NCI-H128 (cell line): ENCODE data around the gene UCK1.

Source experiments
- DNase-seq: peaks from one replicate; lab custom pipeline; 2025; ENCODE audit not compliant: unreplicated experiment; lab: John Stamatoyannopoulos, UW

The UCK1 gene

DNA sequence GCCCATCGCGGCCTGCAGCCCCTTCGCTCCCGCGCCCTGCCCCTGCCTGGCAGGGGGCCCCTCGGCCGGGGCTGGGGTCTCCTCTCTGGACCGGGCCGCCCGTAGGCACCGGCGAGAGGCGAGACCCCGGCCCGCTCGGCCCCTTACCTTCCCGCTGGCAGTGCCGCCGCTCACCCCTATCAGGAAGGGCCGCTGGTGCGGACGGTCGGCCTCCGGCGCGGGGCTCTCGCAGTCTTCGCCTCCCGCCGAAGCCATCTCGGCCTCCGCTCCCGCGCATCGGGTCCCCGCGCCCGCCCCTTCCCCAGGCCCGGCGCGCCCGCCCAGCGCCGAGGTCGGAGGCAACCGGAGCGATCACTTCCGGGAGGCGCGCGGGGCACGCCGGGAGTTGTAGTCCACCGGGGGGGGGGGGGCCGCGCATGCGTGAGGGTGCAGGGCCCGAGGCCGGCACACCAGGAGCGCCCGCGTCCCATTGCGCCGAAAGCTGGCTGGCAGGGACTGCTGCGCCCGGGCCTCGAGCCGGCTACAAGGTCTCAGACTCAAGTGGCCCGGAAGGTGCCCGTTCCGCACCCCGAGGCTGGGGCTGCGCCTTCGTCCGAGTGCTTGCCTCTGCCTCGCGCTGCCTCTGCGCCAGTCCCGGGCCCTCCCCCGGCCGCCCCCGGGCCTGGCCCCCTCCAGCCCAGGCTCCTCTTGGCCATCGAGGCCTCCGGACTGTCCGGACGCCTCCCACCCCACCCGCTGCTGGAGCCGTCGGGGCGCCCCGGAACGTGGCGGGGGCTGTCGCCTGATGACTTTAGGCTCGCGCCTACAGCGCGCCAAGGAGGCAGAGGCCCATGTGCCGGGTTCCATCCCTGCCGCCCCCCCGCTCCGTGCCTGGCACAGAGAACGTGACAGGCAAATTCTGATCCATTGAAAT, at the start of gene UCK1:
Gene UCK1 (minus strand): TSS at position 344 of the 913 bp plus-strand sequence. CDS start 89 bp downstream, at position 255.
- peak; percentile 52 for DNase-seq

DNA sequence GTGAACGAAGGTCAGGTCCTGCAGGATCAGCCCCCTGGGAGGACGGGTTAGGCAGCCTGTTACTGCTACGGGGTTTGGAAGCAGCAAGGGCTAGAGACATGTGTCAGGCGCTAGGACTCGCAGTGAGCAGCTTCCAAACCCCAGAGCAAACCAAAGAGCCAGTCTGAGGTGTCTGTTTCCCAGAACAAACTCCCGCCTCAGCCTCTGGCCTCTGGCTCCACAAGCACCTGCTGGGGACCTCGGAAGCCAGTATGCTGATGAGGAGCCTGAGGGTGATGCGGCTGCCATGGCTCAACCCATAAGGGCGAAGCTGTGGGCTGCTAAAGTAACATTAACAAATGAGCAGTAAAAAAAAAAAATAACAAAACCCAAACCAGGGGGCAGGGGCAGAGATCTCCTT, 49.3 kb upstream of the UCK1 start:
- no peak for DNase-seq

DNA sequence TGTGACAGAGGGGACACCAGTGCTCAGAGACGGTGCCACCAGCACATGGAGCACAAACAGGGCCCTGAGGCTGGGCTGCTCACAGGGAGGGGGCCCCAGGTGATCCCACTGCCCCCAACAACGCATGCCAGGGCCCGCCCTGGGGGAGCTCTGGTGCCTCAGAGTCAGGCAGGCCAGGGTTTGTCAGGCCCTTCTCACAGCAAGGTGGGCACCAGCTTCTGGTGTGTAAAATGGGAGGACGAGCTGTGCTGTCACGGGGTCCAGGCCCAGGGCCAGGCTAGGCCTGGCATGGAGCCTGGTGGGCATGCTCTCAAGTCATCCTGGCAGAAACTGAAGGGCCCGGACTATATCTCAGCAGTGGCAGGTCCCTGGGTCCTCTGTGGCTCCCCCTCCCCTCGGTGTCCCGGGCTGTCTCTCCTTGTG, 48.7 kb upstream of the UCK1 start:
- DNase-seq = no peak

DNA sequence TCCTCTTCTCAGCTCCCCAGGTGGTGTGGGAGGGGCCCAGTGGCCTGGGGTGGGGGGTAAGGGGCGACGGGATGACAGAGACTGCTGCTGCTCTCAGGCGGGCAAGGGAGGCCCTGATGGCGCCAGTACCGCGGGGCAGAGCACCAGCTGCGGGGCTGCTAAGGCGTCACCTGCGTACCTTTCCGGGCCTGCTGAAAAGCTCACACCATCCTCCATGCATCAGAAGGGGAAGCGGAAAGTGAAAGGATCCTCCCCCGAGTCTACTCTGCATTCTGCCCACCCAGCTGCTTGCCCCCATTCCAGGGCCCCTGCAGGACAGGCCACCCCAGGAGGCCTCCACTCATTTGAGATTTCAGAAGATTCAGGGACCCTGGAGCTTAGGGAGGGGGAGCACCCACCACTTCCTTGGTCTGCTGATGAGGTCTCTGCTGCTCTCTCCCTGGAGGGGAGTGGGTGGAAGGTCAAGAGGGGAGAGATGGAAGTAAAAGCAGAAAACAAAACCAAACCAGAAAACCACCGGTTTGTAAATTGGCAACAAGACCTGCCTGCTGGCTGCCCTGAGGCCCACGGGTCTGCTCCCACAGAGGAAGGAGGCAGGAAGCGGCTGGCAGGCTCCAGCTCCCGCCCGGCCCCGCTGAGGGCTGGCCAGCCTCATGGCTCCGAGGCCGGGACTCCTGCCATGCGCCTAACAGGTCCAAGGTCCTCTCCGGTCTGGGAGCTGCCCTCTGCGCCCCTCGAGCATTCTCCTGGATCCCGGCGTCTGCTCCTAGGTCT, 47.9 kb upstream of the UCK1 start:
- no peak for DNase-seq

DNA sequence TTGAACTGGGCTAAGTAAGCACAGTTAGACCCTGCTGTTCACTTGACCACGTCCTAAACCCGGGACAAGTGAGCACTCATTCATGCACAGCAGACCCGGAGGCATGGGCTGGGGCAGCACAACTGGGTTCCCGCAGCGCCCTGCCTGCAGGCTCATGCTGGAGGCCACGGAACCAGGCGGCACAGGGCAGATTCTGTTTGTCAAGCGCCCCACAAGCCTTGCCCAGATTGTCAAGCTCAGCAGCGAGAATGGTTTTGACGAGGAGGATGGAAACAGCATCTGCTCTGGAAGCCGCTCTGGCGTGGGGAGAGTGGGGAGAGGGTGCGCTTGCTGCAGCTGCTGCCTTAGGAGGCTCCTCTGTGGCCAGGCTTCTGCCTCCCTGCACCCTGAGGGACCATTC, 47.0 kb upstream of the UCK1 start:
- DNase-seq = no peak

DNA sequence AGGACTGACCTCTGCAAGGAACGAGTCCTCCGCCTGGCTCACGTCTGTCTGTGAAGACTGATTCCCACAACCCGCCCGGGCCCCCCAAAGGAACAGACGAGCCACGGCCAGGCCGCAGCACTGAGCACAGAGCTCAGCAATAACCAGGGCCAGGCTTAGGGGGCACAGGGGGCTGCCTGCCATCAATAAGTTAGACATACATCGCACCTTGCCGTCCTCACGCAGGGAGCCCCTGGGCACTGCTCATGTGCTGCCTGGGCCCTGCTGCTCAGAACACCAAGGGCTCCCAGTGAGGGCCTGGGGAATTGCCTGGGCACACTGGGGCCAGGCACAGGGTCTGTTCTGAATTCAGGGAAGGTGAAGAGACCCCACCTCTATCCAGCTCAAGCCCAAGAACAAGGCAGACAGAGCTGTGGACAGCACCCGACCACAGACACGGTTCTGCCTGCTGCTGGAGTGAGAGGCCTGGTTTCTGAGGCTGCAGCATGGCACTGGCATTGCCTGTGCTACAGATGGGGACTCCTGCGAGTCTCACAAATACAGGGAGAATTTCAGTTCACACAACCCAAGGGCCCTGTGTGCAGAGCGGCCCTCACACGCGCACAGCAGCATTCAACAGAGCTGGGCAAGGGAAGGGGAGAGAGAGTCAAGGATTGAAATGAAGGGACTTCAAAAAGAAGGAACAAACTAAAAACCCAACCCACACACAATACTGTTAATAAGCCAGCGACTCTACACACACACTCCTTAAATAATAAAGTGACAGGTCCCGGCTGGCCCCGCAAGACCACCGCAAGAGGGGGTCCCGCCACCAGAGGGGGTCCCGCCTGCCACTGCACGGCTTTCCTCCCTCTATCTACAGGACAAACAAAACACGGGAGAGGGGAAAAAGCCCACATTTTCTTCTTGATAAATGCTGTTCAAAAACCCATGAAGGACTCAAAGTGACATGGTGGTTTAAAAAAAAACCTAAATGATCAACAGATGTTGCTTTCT, 46.2 kb upstream of the UCK1 start:
- DNase-seq = no peak

DNA sequence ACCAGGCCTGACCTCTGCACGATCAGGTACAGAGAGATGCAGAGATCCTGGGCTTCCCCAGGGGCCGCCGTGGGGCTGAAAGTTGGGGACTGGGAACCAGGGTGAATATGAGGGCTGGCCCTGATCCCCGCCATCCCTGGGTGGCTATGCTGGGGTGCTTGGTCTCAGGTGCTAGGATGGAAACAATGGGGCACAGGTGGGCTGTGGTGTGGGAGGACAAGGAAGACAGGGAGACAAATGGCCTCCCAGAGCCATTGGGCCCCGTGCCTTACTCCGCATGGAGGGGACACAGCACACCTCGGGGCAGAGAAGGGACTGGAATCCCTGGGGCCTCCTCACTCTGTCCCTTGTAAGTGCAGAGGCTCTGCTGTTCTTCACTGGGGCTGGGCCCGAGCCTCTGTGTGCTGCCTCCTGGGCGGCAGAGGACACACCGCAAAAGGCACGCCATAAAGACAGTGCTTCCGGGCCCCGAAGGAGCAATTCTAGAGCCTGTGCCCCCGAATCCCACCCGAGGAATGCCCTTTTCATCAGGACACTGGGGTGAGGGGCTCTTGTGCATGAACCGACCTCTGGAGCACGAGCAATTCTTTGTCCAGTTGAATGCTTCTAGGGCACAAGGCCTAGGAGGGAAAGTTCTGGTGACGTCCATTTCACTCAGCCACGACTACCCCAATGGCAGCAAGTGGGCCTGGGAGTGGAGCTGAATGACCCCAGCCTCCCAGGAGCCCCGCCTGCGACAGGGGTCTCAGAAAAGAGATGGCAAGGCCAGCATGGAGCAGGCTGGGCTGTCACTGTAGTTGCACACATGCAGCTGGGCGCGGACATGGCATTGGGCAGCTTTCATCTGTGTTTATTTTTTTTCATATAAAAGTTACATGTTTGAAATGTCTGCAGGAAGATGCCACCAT, 45.1 kb upstream of the UCK1 start:
- DNase-seq = no peak

DNA sequence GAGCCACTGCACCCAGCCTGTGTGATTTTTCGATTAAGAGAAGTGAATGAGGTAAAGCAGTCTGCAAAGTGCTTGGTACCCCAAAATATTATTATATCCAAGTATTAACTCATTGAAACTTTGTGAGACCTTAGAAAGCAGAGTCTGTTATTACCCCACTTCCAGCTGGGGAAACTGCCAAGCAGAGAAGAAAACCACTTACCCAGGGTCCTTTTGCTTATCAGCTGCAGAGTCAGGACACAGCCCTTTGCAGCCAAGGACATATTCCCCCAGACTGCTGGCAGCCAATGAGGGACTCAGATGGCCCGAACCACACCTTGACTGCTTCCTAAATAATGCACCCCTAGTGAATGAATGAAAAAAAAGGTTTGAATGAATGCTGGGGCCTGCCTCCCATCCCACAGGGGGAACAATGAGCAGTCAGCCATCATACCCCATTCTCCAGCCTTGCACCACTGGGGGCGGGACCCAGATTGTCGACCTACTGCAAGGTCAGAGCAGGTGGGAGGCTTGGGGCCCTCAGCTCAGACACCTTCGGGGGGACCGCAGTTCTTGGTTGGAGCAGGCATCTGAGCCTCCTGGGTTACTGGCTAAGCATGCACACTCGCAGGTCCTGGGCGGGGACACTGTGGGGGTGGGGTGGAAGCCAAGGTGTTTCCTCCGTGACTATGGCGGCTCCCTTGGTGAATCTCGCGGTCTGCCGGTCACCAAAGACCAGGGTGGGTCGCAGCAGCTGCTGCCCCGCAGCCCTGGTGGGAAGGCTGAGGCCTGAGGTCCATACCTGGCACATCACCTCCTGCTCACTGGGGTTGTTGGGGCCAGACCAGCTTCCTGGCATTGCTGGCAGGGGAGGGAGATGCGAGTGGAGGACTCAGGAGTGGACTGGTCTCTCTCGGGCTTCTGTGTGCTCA, 43.9 kb upstream of the UCK1 start:
- no peak for DNase-seq

DNA sequence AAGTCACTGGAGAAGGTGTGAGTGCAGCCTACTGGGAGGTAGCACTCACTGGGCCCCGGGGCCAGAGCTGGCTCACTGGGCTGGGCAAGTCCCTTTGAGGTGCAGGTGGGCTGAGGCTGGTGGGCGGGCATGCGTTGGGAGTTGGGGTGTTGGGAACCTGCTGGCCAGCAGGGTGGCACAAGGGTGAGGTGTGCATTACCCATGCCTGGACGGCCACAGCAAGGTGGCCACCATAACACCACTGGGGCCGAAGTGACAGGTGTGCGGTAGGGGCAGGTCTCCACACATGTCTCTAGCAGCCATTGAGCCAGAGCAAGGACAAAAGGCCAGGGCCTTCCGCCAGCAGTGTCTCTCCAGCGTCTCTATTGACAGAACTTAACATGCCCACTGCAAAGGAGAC, 36.8 kb upstream of the UCK1 start:
- no peak for DNase-seq

DNA sequence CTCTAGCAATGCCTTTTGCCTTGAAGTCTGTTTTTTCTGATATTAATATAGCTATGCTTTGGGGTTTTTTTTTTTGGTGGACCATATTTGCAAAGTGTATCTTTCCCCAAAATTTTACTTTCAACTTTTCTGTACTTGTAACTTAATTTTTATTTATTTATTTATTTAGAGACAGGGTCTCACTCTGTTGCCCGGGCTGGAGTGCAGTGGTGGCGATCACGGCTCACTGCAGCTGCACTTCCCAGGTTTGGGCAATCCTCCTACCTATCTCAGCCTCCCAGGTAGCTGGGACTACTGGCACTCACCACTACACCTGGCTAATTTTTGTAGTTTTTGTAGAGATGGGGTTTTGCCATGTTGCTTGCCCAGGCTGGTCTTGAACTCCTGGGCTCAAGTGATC, 35.1 kb upstream of the UCK1 start:
- DNase-seq = no peak

DNA sequence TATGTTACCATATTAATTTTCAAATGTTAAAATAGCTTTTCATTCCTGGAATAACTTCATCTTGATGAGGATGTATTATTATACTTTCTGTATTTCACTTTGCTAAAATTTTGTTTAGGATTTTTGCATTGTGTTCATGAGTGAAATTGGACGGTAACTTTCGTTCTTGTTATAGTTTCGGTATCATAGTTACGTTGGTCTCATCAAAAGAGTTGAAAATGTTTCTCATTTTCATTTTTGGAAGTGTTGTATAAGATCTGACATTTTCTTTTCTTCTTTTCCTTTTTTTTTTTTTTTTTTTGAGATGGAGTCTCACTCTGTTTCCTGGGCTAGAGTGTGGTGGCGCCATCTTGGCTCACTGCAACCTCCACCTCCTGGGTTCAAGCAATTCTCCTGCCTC, 34.3 kb upstream of the UCK1 start:
- DNase-seq = no peak

DNA sequence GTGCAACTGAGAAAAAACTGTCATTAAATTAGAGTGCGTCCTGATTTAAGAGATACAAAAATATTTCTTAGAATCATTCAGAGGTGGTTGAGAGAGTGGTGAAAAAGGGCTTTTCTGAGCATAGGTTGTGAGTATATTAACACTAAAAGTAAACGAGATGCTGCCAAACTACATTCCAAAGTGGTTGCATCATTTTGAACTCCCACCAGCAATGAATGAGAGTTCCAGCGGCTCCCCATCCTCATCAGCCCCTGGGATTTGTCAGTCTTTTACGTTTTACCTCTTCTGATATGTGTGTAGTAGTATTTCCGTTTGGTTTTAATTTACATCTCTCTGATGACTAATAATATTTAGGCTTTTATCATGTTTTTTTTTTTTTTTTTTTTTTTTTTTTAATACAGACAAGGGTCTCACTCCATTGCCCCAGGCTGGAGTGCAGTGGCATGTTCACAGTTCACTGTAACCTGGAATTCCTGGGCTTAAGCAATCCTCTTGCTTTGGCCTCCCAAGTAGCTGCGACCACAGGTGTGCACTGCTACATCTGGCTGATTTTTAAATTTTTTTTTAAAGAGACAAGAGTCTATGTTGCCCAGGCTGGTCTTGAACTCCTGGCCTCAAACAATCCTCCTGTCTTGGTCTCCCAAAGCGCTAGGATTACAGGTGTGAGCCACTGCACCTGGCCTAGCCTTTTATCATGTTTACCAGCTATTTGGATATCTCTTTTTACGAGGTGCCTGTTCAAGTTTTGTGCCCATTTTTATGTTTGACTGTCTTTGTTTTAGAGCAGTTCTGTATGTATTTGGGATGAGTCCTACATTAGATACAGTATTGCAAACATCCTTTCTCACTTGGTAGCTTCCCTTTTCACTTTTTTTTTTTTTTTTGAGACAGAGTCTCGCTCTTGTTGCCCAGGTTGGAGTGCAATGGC, 31.2 kb upstream of the UCK1 start:
- DNase-seq = no peak

DNA sequence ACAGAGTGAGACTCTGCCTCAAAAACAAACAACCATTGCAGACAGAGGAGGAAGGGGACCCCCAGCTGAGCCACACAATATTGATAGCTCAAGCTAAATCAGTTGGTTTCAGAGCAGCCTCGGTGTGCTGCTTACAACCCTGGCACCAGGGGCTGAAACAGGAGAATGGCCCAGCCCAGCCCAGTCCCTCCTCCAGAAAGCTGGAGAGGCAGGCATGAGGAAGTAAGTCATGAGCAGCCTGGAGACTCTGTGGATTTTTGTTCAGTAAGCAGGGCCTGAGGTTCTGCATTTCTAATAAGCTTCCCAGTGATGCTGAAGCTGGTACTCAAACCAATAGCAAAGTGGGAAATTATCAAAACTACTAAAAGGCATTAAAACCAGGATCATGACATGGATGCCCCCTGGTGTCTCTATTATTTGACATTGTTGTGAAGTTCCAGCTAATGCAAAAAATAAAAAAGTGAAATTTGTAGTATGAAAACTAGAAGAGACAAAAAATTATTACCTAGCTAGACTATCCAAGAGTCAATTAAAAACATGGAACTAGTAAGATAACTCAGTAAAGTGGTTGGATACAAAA, 28.4 kb upstream of the UCK1 start:
- no peak for DNase-seq

DNA sequence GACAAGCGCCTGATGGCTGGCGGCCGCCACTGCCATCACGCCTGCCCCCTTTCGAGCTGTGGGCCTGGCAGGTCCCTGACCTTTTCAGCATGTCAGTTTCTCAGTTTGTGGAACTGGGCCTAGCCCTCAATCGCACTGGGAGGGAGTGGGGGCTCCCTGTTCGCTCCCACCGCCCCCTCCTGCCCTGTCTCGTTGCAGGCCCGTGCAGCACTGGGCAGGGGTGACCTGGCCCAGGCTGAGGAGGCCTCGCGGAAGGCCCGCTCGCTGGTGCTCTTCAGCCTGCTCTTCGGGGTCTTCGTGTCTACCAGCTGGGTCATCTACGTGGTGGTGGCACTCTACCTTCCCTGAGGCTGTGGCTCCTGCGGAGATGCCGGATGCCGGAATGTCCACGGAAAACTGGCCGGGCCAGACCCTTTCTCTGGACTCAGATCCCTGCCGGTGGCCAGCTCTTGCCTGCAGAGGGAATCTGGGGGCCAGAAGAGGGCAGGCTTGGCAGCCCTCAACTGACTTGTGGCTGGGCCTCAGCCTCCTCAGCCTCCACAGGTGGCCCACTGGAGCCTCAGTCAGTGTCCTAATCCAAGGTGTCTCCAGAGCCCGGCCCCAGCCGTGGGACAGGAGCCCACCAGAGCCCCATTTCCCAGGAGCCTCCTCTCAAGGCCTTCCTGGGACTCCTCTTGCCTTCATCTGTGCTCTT, 26.9 kb upstream of the UCK1 start:
- no peak for DNase-seq

DNA sequence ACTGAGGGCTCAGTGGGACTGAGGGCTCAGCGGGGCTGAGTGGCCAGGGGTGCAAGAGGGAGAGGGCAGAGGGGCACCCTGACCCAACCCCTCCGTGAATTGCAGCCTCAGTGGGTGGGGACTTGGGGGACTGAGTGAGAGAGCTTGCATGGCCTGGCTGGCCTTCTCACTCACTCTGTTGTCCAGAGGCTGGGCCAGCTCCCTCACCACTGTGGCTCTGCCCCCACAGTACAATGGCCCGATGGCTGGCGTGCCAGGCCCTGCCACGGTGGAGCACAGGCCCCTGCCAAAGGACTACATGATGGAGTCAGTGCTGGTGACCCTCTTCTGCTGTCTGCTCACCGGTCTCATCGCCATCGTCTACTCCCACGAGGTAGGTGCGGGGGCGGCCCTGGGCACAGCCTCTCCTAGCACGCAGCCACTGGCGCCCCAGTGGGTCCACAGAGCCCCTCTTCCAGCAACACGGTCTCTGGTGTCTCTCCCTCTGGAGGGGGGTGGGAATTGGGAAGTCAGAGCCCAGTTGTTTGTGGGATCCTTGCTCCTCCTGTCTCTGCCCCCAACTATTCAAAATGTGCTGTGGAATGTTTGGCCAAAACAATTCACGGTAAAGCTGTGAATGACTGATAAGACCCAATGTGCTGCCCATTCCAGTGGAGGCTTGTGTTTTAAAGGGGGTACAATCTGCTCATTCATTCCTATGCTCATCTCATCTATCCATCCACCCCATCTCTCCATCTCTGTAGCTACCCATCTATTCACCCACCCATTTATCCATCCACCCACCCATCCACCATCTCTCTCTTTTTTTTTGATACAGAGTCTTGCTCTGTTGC, 25.0 kb upstream of the UCK1 start:
- DNase-seq = no peak

DNA sequence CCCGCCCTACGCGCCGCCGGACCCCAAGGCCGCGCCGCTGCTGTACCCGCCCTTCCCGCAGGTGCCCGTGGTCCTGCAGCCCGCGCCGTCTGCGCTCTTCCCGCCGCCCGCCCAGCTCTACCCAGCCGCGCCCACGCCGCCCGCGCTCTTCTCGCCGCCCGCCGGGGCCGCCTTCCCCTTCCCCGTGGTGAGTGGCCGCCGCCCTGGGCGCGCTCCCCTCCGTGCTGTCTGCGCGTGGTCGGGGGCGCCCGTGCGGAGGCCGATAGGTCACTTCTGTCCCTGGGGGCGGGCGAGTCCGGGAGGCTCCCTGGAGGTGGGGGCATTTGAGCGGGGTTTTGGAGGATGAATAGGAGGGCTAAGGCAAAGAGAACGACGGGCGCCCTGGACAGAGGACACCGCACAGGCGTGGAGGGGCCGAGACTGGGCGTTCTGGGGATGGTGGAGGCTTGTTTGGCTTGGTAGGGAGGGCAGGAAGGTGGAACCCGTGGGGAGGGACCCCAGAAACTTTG, 23.8 kb upstream of the UCK1 start:
- no peak for DNase-seq
